NCI-H2171 treated with DMSO at 0.1 percent for 48 hours (cell line): ENCODE results near the gene S100P.
A peak's percentile ranks its signal among the peaks of the same experiment; 100 is the strongest.

Experiments used
- DNase-seq: peaks from one replicate; lab custom pipeline; 2025; lab: John Stamatoyannopoulos, UW

Gene S100P

GRCh38 chr4:6697131-6697530 lies 3.5 kb downstream of the S100P start:
- no peak for DNase-seq

GRCh38 chr4:6699388-6699787 lies 5.7 kb downstream of the S100P start:
- no peak for DNase-seq

GRCh38 chr4:6699903-6700302 lies 6.2 kb downstream of the S100P start:
- no peak for DNase-seq

- no peak for DNase-seq
Measured at GRCh38 chr4:6701371-6701770, 7.7 kb downstream of the S100P start.

GRCh38 chr4:6702761-6703160 lies 9.1 kb downstream of the S100P start:
- no peak for DNase-seq

GRCh38 chr4:6703786-6704185 lies 10.1 kb downstream of the S100P start:
- DNase-seq: no peak

- DNase-seq: no peak
Measured at GRCh38 chr4:6705646-6706045, 12.0 kb downstream of the S100P start.

GRCh38 chr4:6706173-6706572 lies 12.5 kb downstream of the S100P start:
- DNase-seq: no peak

GRCh38 chr4:6709230-6710114 lies 15.8 kb downstream of the S100P start, which contains the start of gene MRFAP1L1:
TSS of gene MRFAP1L1 (minus strand) at chr4:6709865. CDS start at chr4:6709629, 236 bp downstream.
- peak; percentile 93 for DNase-seq

GRCh38 chr4:6710282-6710681 lies 16.6 kb downstream of the S100P start:
- no peak for DNase-seq

GRCh38 chr4:6710996-6711395 lies 17.3 kb downstream of the S100P start:
- no peak for DNase-seq

- no peak for DNase-seq
Measured at GRCh38 chr4:6714954-6715353, 21.3 kb downstream of the S100P start.

GRCh38 chr4:6715704-6716017 lies 22.0 kb downstream of the S100P start:
- no peak for DNase-seq

GRCh38 chr4:6716018-6716911 lies 22.6 kb downstream of the S100P start, which contains the start of gene BLOC1S4:
TSS of gene BLOC1S4 (plus strand) at chr4:6716174. CDS start at chr4:6716210, 36 bp downstream.
- DNase-seq: peak; percentile 77

GRCh38 chr4:6716958-6717655 lies 23.4 kb downstream of the S100P start:
- DNase-seq: no peak

- no peak for DNase-seq
Measured at GRCh38 chr4:6718932-6719610, 25.4 kb downstream of the S100P start.

- DNase-seq: no peak
Measured at GRCh38 chr4:6719611-6720179, 26.0 kb downstream of the S100P start.

GRCh38 chr4:6720202-6720699 lies 26.6 kb downstream of the S100P start:
- peak; percentile 15 for DNase-seq

GRCh38 chr4:6721121-6721520 lies 27.4 kb downstream of the S100P start:
- no peak for DNase-seq

- no peak for DNase-seq
Measured at GRCh38 chr4:6722891-6723290, 29.2 kb downstream of the S100P start.

GRCh38 chr4:6723851-6724250 lies 30.2 kb downstream of the S100P start:
- no peak for DNase-seq
